Esophagus muscularis mucosa (tissue), 4 donors: ENCODE measurements around the gene GPC5. TPM values are rescaled to one million over a fixed set of nuclear protein-coding genes. Genes with fewer than 3 reads are reported as not detected.

ENCODE experiments used
- DNase-seq: peaks from one replicate; pipeline ENCODE4 v3.0.0-alpha.2; 2017; ENCODE audit errors: extremely low spot score
- H3K27ac ChIP-seq, 4 donors: fragments of 200-600 bp; sonication (generic); replicated peaks in 1 of 4; 1 replicate in 3 of 4; 2 replicates in 1 of 4; pipeline ENCODE4 v1.5.1; 2016 to 2019; ENCODE audit warnings: mild to moderate bottlenecking in 1 of 4
- H3K27me3 ChIP-seq, 4 donors: fragments of 200-600 bp; sonication (generic); one replicate each; pipeline versions ENCODE4 v1.5.1 to v1.6.0; 2016 to 2019
- H3K36me3 ChIP-seq, 4 donors: fragments of 200-600 bp; sonication (generic); one replicate each; pipeline ENCODE4 v1.5.1; 2016 to 2019
- H3K4me1 ChIP-seq, 4 donors: fragments of 200-600 bp; sonication (generic); one replicate each; pipeline ENCODE4 v1.5.1; 2016 to 2019
- H3K4me3 ChIP-seq, 4 donors: fragments of 200-600 bp; sonication (generic); 1 replicate in 2 of 4; 2 replicates in 2 of 4; pipeline ENCODE4 v1.5.1; 2016 to 2019; ENCODE audit warnings: mild to moderate bottlenecking in 4 of 4, moderate library complexity in 1 of 4
- H3K9me3 ChIP-seq, 4 donors: fragments of 200-600 bp; sonication (generic); 1 replicate in 3 of 4; 2 replicates in 1 of 4; pipeline ENCODE4 v1.5.1; 2016 to 2019
- CTCF ChIP-seq, 3 experiments: fragments of 200-600 bp in 2 of 3; fragments of 450-650 bp in 1 of 3; sonication (generic) in 2 of 3; IDR thresholded peaks; one replicate each; pipeline ENCODE4 v1.5.1; 2017 to 2019; ENCODE audit warnings: antibody characterized with exemption in 3 of 3, mild to moderate bottlenecking in 2 of 3, moderate library complexity in 1 of 3
- EP300 ChIP-seq: sonication (generic); formaldehyde crosslinking; IDR thresholded peaks from one replicate; pipeline ENCODE4 v1.6.1; 2017; ENCODE audit warnings: antibody characterized with exemption
- POLR2A ChIP-seq: fragments of 450-650 bp; IDR thresholded peaks from one replicate; pipeline ENCODE4 v1.6.1; 2017; ENCODE audit warnings: antibody characterized with exemption, moderate library complexity, mild to moderate bottlenecking, low read depth
- POLR2AphosphoS5 ChIP-seq, 2 donors: sonication (generic); formaldehyde crosslinking; IDR thresholded peaks; one replicate each; pipeline ENCODE4 v1.6.1; 2017; ENCODE audit warnings: antibody characterized with exemption in 2 of 2
- WGBS: methylation state at CpG from one replicate; pipeline ENCODE4 v1.1.5; 2018; 5-methylcytosine and 5-hydroxymethylcytosine counted together
- intact Hi-C: fragments of 100-400 bp; cut with DNase I; formaldehyde crosslinking; loops from one replicate; pipeline ENCODE4 v1.15.1; 2023
- total RNA-seq, 4 donors: library from RNA; depleted of rRNA; stranded (reverse); fragments of >200 nt; gene quantifications; one replicate each; pipeline versions ENCODE4 v1.1.0 to v1.2.1, GENCODE V29; 2016

GPC5 gene
- total RNA-seq, 4 donors from 2014 or later, result 0.13 to 0.42 (median 0.33) TPM; not detected in 1

GRCh38 chr13:92553470-92554114, 1155.2 kb downstream of the GPC5 start:
- no peak for DNase-seq
- no peaks in the 10 kb centered on the region for H3K36me3 ChIP-seq
- 95% methylated on average over 3 of the region's 3 CpGs for WGBS
- TF ChIP-seq POLR2A (no peak), POLR2AphosphoS5 (IDR thresholded peaks at IDR 0.05) (no peak)
- no peaks in the 10 kb centered on the region for H3K9me3 ChIP-seq
- no peak overlapping the region for H3K4me3 ChIP-seq
- H3K4me1 ChIP-seq, result no peaks in the 10 kb centered on the region
- H3K27ac ChIP-seq, result no peak overlapping the region
- no peaks in the 10 kb centered on the region for H3K27me3 ChIP-seq
- intact Hi-C loops, result no loop called here

- H3K36me3 ChIP-seq, result no peaks in the 10 kb centered on the region
- H3K27me3 ChIP-seq, result no peaks in the 10 kb centered on the region
- H3K9me3 ChIP-seq, result no peaks in the 10 kb centered on the region
- TF ChIP-seq POLR2AphosphoS5 (IDR thresholded peaks at IDR 0.05) (no peak), EP300 (no peak), CTCF (IDR thresholded peaks at IDR 0.05) (no peak), POLR2A (no peak)
- no peak overlapping the region for H3K4me3 ChIP-seq
- intact Hi-C loops, result no loop called here
- H3K27ac ChIP-seq, result no peak overlapping the region
- DNase-seq, result no peak
- no peaks in the 10 kb centered on the region for H3K4me1 ChIP-seq
- 70% methylated on average over 5 of the region's 5 CpGs for WGBS
These were observed 1162.5 kb downstream of the GPC5 start for GRCh38 chr13:92560883-92561282.

- Histone ChIP-seq H3K9me3 (no peaks in the 10 kb centered on the region), H3K27me3 (no peaks in the 10 kb centered on the region), H3K4me3 (no peak overlapping the region), H3K4me1 (no peaks in the 10 kb centered on the region), H3K27ac (no peak overlapping the region), H3K36me3 (no peaks in the 10 kb centered on the region)
- 85% methylated on average over 2 of the region's 2 CpGs for WGBS
- no peak for DNase-seq
- TF ChIP-seq EP300 (no peak), POLR2AphosphoS5 (IDR thresholded peaks at IDR 0.05) (no peak), POLR2A (no peak), CTCF (IDR thresholded peaks at IDR 0.05) (no peak)
- intact Hi-C loops, result no loop called here
These were observed 1166.5 kb downstream of the GPC5 start for GRCh38 chr13:92564942-92565341.

GRCh38 chr13:92566767-92567166, 1168.3 kb downstream of the GPC5 start:
- H3K9me3 ChIP-seq, result no peaks in the 10 kb centered on the region
- H3K4me1 ChIP-seq, result no peaks in the 10 kb centered on the region
- DNase-seq, result no peak
- TF ChIP-seq EP300, result no peak
- TF ChIP-seq POLR2A, result no peak
- TF ChIP-seq CTCF (IDR thresholded peaks at IDR 0.05), result no peak
- no peak for TF ChIP-seq POLR2AphosphoS5 (IDR thresholded peaks at IDR 0.05)
- H3K27ac ChIP-seq, result no peak overlapping the region
- H3K27me3 ChIP-seq, result no peaks in the 10 kb centered on the region
- no peak overlapping the region for H3K4me3 ChIP-seq
- no peaks in the 10 kb centered on the region for H3K36me3 ChIP-seq
- intact Hi-C loops, result no loop called here

- Histone ChIP-seq H3K9me3 (no peaks in the 10 kb centered on the region), H3K4me3 (no peak overlapping the region), H3K36me3 (no peaks in the 10 kb centered on the region), H3K4me1 (no peaks in the 10 kb centered on the region), H3K27ac (no peak overlapping the region), H3K27me3 (no peaks in the 10 kb centered on the region)
- DNase-seq, result no peak
- intact Hi-C loops, result no loop called here
- TF ChIP-seq CTCF (IDR thresholded peaks at IDR 0.05), result no peak
- TF ChIP-seq POLR2A, result no peak
- no peak for TF ChIP-seq EP300
- no peak for TF ChIP-seq POLR2AphosphoS5 (IDR thresholded peaks at IDR 0.05)
- 65% methylated on average over 4 of the region's 4 CpGs for WGBS
These were observed 1173.8 kb downstream of the GPC5 start for GRCh38 chr13:92572190-92572589.
